HG03135 (cell line): ENCODE data around the gene CCPG1.
"Not testable (repeated sequence)": the region's sequence is repeated elsewhere in the genome, so short reads cannot be mapped to it uniquely, and the experiment has no call there.

Experiments used
- ATAC-seq: cut with Tn5 transposase; IDR thresholded peaks from one replicate; pipeline ENCODE4 v1.9.1; 2021; ENCODE audit warnings: mild to moderate bottlenecking, moderate library complexity; ENCODE audit not compliant: unreplicated experiment

Gene CCPG1, protein sequence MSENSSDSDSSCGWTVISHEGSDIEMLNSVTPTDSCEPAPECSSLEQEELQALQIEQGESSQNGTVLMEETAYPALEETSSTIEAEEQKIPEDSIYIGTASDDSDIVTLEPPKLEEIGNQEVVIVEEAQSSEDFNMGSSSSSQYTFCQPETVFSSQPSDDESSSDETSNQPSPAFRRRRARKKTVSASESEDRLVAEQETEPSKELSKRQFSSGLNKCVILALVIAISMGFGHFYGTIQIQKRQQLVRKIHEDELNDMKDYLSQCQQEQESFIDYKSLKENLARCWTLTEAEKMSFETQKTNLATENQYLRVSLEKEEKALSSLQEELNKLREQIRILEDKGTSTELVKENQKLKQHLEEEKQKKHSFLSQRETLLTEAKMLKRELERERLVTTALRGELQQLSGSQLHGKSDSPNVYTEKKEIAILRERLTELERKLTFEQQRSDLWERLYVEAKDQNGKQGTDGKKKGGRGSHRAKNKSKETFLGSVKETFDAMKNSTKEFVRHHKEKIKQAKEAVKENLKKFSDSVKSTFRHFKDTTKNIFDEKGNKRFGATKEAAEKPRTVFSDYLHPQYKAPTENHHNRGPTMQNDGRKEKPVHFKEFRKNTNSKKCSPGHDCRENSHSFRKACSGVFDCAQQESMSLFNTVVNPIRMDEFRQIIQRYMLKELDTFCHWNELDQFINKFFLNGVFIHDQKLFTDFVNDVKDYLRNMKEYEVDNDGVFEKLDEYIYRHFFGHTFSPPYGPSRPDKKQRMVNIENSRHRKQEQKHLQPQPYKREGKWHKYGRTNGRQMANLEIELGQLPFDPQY

DNA sequence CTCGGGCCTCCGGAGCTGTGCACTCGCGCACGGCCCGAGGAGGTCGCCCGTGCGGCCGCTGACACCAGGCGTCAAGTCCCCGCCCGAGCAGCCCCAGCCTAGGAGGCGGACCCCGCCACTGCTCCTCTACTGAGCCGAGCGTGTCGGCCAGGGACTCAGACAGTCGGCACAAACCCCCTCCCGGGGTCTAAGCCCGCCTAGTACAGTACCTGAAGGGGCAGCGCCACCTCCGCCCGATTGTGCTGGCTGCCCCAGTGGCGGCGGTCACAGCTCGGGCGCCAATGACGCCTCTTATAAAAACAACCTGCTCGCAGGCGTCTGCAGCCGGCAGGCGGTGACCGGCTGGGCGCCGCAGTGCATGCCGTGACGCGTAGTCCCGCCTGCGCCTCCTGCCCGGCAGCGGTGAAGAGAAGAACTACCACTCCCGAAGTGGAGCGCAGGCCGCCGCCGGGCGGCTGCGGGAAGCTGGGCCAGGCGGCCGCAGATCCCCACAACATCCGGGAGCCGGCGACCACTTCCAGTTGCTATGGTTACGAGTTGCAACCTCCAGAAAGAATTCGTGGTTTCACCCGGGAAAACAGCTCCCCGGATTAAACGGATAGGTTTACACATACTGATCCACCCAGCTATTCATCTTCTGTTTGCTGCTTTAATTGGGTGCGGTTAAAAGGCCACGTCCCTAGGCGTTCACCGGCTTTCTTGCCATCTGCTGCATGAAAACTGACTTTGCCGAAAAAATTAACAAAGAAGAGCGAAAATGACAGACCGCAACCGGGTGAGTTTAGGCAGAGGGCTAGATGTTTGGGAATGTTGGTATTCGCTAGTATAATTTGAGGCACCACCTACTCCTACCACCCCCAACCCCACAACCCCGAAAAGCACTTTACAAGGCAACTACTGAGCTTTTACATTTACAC lies at the start of gene CCPG1, which contains the start of gene PIERCE2:
CCPG1 (minus strand) TSS at position 348 of the 917 bp plus-strand sequence. CDS start 18,935 bp downstream, outside the sequence.
PIERCE2 (plus strand) TSS at position 484 of the 917 bp plus-strand sequence; CDS start at position 758, 274 bp downstream.
- peak; percentile 94 for ATAC-seq

DNA sequence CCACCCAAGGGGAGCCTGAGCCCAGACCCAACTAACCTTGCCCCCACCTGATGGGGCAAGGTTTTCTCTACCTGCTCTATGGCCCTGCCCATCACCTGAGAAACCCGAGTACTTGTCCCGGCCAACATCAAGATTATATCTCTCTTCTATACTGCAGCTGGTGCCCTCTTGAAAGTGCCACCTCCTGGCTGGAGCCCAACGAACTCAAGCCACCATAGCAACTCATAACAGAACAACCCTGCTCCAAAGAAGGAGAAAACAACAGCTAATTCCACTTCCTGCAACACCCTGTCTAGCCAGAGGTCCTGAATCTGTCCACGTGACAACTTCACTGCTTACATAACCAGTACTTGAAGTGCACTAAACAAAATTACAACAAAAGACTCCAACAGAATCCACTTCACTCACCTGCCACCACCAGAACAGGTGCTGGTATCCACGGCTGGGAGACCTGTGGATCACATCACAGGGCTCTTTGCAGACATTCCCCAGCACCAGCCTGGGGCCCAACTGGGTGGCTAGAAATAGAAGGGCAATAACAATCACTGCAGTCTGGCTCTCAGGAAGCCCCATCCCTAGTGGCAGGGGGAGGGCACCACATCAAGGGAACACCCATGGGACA lies 49.4 kb upstream of the CCPG1 start:
- ATAC-seq, result no peak

DNA sequence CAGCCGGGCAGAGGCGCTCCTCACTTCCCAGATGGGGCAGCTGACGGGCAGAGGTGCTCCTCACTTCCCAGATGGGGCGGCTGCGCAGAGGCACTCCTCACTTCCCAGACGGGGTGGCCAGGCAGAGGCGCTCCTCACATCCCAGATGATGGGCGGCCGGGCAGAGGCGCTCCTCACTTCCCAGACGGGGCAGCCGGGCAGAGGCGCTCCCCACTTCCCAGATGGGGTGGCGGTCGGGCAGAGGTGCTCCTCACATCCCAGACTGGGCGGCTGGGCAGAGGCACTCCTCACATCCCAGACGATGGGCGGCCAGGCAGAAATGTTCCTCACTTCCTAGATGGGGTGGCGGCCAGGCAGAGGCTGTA lies 38.9 kb upstream of the CCPG1 start:
- not testable (repeated sequence) for ATAC-seq

DNA sequence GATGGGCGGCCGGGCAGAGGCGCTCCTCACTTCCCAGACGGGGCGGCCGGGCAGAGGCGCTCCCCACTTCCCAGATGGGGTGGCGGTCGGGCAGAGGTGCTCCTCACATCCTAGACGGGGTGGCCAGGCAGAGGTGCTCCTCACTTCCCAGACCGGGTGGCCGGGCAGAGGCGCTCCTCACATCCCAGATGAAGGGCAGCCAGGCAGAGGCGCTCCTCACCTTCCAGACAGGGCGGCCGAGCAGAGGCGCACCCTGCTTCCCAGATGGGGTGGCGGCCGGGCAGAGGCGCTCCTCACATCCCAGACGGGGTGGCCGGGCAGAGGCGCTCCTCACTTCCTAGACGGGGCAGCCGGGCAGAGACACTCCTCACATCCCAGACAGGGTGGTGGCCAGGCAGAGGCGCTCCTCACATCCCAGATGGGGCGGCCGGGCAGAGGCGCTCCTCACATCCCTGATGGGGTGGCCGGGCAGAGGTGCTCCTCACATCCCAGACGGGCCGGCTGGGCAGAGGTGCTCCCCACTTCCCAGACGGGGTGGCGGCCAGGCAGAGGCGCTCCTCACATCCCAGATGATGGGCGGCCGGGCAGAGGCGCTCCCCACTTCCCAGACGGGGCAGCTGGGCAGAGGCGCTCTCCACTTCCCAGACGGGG lies 38.3 kb upstream of the CCPG1 start:
- ATAC-seq, result not testable (repeated sequence)

DNA sequence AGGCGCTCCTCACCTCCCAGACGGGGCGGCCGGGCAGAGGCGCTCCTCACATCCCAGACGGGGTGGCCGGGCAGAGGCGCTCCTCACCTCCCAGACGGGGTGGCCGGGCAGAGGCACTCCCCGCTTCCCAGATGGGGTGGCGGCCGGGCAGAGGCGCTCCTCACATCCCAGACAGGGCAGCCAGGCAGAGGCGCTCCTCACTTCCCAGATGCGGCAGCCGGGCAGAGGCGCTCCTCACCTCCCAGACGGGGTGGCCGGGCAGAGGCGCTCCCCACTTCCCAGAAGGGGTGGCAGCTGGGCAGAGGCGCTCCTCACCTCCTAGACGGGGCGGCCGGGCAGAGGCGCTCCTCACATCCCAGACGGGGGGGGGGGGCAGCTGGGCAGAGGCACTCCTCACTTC lies 37.8 kb upstream of the CCPG1 start:
- not testable (repeated sequence) for ATAC-seq

DNA sequence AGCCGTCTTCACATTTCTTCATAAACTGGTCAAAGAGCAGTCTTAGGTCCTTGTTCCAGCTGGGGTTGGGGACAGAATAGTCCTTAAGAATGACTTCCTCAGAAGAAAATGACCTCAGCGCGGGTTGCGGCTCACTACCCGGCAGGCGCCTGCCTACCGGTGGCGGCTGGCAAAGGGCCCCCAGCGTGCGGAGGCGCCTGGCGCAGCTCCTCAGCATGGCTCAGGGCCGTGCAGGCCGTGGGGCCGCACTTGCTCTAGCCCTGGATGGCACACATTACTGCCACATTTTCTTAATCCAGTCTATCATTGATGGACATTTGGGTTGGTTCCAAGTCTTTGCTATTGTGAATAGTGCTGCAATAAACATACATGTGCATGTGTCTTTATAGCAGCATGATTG lies 35.0 kb upstream of the CCPG1 start:
- not testable (repeated sequence) for ATAC-seq

DNA sequence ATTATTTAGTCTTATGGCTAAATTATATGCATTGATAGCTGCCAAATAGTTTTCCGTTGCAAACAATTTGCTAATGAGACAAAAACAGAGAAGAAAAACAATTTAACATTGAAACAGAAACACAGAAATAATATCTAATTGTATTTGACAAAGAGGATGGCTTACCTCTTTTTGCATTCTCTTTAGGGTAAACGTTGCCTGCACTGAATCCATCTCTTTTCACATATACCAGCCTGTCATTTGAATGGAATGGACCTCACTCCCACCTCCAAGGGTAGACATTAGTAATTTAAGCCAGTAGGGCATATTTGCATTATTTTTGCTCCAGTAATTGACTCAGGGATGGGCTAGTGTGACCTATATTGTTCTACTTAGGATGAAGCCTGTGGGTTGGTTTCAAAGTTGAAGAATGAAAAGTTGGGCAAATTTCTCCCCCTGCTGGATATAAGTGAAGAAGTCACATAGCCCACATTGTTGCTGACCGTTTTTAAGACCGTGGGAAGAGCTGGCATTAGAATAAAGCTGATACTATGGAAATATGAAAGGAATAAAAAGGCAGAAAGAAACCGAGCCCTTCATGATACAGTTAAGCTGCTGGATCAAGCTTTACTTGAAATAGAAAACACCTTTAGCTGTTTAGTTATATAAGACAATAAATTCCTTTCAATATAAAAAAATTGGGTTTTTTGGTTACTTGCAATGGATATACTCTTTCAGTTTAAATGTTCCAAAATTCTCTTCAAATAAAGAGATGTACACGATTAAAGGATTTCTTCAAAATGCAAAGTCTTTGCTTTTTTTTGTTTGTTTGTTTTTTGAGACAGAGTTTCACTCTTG lies 27.0 kb upstream of the CCPG1 start:
- peak; percentile 74 for ATAC-seq

DNA sequence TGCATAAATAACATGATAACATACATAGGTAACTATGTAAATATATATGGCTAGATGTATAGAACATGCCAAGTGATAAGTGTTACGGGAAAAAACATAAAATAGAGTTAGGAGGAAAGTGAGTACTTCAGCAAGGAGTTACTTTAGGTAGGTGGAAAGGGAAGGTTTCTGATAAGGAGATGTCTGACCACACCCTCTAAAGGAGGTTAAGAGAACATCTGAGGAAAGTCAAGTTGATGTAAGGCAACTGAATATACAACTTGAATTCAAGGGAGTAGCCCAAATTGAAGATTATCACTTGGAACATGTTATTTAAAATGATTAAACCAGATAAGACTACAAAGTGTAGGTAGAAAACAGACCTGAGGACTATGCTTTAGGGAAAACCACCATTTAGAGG lies 13.9 kb upstream of the CCPG1 start:
- ATAC-seq, result no peak

DNA sequence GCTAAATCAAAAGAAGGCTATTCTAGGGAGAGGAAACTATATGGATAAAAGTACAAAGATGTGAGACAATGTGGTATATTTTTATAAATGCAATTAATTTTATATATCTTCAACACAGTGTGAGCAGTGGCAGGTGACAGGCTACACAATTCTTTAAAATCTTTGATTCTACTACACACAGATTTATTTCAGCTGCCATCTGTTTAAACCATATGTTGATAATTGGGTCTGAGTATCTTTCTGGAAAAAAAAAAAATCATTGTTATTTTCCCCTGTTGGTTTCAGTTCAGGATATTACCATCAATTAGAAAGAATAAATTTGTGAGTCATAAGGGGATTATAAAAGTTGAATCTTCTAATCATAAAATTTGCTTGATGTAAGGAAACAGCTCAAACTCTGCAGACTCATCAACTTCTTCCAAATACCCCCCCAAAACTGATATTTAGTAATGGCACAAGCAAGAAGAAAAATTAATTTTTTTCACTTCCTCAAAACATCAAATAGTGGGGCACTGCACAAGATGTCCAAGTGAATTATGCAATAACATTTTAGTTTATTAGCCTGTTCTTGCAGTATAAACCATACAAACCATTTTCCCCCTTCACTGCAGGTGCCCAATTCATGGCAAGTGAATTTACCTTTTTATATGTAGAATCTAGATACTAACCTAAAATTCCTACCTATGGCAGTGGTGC lies 12.2 kb upstream of the CCPG1 start:
- ATAC-seq, result no peak

DNA sequence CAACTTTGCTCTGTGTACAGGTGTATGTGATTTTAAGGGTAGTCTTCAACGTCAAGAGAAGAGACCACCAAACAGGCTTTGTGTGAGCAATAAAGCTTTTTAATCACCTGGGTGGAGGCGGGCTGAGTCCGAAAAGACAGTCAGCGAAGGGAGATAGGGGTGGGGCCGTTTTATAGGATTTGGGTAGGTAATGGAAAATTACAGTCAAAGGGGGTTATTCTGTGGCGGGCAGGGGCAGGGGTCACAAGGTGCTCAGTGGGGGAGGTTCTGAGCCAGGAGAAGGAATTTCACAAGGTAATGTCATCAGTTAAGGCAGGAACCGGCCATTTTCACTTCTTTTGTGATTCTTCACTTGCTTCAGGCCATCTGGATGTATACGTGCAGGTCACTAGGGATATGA lies 9.5 kb upstream of the CCPG1 start:
- not testable (repeated sequence) for ATAC-seq

DNA sequence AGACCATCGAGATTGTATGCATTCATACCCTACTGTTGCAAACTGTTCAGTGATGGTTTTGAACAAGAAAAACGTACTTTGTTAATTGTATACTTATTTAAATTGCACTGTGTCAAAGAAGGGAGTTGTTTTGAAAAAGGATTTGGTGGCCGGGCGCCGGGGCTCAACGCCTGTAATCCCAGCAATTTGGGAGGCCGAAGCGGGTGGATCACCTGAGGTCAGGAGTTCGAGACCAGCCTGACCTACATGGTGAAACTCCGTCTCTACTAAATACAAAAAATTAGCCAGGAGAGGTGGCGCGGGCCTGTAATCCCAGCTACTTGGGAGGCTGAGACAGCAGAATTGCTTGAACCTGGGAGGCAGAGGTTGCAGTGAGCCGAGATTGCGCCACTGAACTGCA lies 817 bp upstream of the CCPG1 start:
- ATAC-seq, result not testable (repeated sequence)

DNA sequence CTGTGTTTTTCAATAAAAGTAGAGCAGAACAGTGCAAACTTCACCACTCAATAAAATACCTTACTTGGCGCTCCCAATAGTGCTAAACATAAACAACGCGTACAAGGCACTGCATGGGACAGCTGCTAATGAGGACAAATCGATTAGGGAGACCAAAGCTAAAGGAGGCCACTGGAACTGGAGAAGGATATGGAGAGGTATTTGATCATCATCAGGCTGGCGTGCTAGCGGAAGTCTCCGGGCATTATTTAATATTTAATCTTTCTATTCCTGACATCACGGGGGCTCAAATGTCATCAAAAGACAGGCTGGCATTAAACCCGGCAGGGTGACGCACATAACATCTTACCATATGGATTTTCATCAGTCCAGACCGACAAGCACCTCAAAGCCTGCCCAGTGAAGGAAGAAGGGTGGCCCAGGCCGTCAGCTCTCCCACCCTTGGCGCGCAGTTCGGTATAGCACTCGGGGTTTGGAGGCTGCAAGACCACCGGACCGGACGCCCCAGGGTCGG lies 604 bp downstream of the CCPG1 start:
- peak; percentile 11 for ATAC-seq

DNA sequence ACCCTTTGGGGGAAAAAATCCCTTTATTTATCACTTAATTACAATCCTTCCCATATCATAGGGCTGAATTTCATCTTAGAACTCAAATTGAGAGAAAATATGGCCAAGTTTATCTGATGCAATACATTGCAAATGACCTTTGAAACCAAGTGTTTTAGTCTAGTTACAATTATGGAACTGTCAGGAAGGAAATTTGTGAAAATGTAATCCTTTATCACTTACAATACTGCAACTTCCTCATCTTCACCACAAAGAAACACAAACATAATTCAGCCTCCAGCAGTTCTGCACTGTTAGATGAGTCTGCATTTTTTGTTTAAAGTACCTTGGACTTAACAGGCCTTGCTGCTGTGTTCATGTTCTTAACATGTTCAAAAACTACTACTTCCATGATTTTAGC lies 4.6 kb downstream of the CCPG1 start:
- ATAC-seq, result no peak

DNA sequence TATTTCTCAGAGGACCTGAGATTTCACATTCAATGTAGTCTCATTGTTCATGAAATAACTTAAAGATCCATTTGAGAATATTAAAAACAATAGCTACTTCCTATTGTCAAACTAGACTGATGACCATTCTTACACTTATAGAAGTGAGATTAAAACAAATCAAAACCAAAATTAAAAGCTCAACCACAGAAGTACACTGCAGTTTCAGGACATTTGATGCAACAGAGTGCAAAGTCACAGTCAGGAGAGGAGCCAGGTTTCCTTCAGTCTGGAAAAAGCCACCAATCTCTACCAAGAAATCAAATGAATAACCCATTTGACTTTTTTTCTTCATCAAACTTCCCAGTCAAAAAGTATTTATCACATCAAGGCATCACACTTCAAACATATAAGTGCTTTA lies 5.5 kb downstream of the CCPG1 start:
- ATAC-seq, result peak; percentile 51

DNA sequence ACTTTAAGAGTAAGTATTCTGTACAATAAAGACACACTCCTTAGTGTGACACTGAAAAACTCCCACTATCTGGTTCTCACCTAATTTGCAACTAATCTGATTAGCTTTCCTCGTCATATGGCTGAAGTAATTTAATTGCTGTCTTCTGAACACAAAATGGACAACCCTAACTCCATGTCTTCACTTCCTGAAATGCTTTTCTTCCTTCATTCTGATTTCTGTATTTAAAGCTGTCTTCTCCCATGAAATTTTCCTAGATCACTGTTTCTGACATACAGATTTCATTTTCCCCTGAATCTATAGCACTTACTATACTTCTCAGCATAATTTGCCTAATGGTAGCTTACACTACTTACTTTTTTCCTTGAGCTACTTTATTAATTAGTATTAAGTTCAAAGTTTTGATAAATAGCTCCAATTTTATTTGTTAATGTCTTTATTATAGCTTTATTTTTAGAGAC lies 6.3 kb downstream of the CCPG1 start:
- no peak for ATAC-seq

DNA sequence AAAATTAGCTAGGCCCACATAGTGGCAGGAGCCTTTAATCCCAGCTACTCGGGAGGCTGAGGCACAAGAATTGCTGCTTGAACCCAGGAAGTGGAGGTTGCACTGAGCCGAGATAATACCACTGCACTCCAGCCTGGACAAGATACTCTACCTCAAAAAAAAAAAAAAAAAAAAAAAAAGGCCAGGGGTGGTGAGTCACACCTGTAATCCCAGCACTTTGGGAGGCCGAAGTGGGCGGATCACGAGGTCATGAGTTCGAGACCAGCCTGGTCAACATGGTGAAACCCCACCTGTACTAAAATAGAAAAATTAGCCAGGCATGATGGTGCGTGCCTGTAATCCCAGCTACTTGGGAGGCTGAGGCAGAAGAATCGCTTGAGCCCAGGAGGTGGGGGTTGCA lies 8.1 kb downstream of the CCPG1 start:
- not testable (repeated sequence) for ATAC-seq

DNA sequence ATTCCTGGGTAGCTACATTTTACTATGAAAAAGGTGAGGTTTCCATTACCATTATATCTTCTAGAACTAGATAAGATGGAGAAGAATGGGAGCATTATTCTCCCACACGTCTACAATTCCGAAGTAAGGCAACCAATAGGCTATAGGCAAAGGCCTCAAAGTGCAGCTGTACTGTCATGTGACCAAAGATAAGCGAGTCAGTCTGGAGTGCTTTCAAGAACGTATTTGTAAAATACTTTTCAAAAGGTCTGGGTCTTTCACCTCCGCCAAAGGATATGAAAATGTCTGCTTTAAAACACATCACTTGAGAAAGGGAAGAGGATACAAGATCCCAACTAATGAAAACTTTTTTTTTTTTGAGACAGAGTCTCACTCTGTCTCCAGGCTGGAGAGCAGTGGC lies 9.9 kb downstream of the CCPG1 start:
- no peak for ATAC-seq

DNA sequence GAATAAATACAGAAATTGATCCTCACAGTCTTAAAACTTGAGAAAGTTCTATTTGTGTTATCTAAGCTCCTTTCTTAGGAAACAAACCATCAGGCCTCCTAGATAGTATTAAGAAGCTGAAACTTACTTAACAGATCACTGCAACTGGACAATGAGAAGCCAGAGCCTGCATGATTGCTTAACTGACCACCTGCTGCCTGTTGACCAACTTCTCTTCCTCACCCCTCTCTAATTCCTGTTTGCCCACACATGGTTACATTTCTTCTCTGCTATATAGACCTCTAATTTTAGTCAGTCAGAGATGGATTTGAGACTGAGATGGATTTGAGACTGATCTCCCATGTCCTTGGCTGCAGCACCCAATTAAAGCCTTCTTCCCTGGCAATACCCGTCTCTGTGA lies 13.5 kb downstream of the CCPG1 start:
- ATAC-seq, result no peak
